HG03064 (cell line): ENCODE data around the gene GNL2.
"Not testable (repeated sequence)": the region's sequence is repeated elsewhere in the genome, so short reads cannot be mapped to it uniquely, and the experiment has no call there.

Experiments used
- ATAC-seq: cut with Tn5 transposase; IDR thresholded peaks from one replicate; pipeline ENCODE4 v1.9.1; 2021; ENCODE audit warnings: low read depth; ENCODE audit not compliant: unreplicated experiment

GNL2 gene

GRCh38 chr1:37518241-37518640 is 77.5 kb downstream of the GNL2 start:
- ATAC-seq, result not testable (repeated sequence)

GRCh38 chr1:37517569-37517968 is 78.2 kb downstream of the GNL2 start:
- ATAC-seq, result no peak
